Psoas muscle (tissue), 8 donors: ENCODE data around the gene CYSLTR2. TPM values are rescaled to one million over a fixed set of nuclear protein-coding genes. Genes with fewer than 3 reads are reported as not detected.

ENCODE experiments used
- ATAC-seq, 4 donors: fragments of 200-7000 bp; cut with Tn5 transposase; one replicate each; pipeline ENCODE4 v1.9.1; 2020; ENCODE audit warnings: moderate library complexity in 3 of 4, mild to moderate bottlenecking in 2 of 4
- DNase-seq, 2 donors: peaks; one replicate each; pipeline ENCODE4 v3.0.0-alpha.2; 2020
- H3K27ac ChIP-seq: fragments of 200-600 bp; one replicate; pipeline ENCODE4 v1.8.0; 2022
- H3K27me3 ChIP-seq, 3 donors: fragments of 200-600 bp in 1 of 3; one replicate each; pipeline versions ENCODE4 v1.6.1 to v1.8.0; 2013 to 2022; ENCODE audit warnings: low read length in 2 of 3, mild to moderate bottlenecking in 2 of 3, moderate library complexity in 1 of 3; ENCODE audit not compliant: insufficient read depth in 3 of 3
- H3K36me3 ChIP-seq, 2 donors: fragments of 200-600 bp in 1 of 2; one replicate each; pipeline versions ENCODE4 v1.6.1 to v1.8.0; 2013 to 2022; ENCODE audit warnings: low read depth in 1 of 2, mild to moderate bottlenecking in 1 of 2, moderate library complexity in 1 of 2; ENCODE audit not compliant: insufficient read depth in 1 of 2
- H3K4me1 ChIP-seq: fragments of 200-600 bp; one replicate; pipeline ENCODE4 v1.8.0; 2022
- H3K4me3 ChIP-seq: fragments of 200-600 bp; one replicate; pipeline ENCODE4 v1.8.0; 2022; ENCODE audit warnings: mild to moderate bottlenecking
- H3K9me3 ChIP-seq: fragments of 200-600 bp; one replicate; pipeline ENCODE4 v1.8.0; 2022
- CTCF ChIP-seq: fragments of 200-600 bp; IDR thresholded peaks from one replicate; pipeline ENCODE4 v1.8.0; 2022; ENCODE audit warnings: antibody characterized with exemption
- WGBS, 3 donors: extraction: QIAGEN DNeasy Blood & Tissue Kit; methylation state at CpG; one replicate each; pipeline versions ENCODE4 v1.1.6 to v1.1.7; 2013; 5-methylcytosine and 5-hydroxymethylcytosine counted together
- intact Hi-C, 2 donors: fragments of 100-400 bp; cut with DNase I; formaldehyde crosslinking; loops; one replicate each; pipeline versions ENCODE4 v1.11.0 to v1.14.2; 2022
- polyA plus RNA-seq, 3 donors: library from polyadenylated mRNA; stranded (reverse); fragments of 200-250 nt; gene quantifications; one replicate each; pipeline ENCODE4 v1.2.3, GENCODE V29; 2013
- total RNA-seq, 4 donors: library from RNA; stranded (reverse); fragmentation: NEBNext Ultra II Directional in 2 of 4; extraction: Animal tissue kit (Norgen Biotek cat#: 25700) in 2 of 4; gene quantifications; one replicate each; pipeline versions ENCODE4 v1.2.1 to v1.2.4, GENCODE V29; 2021 to 2023
- donor health status: healthy with polysubstance abuse.
- donor health status: DM: no; HTN: no; CAD: no; lungs with moderate emphysema.
- donor health status: Bipolar disorder and iron deficiency.
- donor health status: healthy.
- donor health status: DM: yes; HTN: yes; CAD: no.
- donor health status: DM: no; HTN: no; CAD: no.
- donor health status: DM: no; HTN: no; CAD: no.
- donor health status: DM: yes; HTN: yes; CAD: no.

The CYSLTR2 gene
- total and polyA plus RNA-seq, 7 donors, result 0.01 to 0.49 (median 0.04) TPM; not detected in 1

- H3K36me3 ChIP-seq, result no peaks in the 10 kb centered on the region
- no peaks in the 10 kb centered on the region for H3K27me3 ChIP-seq
- H3K9me3 ChIP-seq, result no peaks in the 10 kb centered on the region
- 31 to 44% (median 35%) methylated on average over 15 of the region's 15 CpGs for WGBS, 3 donors
- peak overlapping the region; percentile 53 for H3K27ac ChIP-seq
- TF ChIP-seq CTCF, result peak; percentile 47
- intact Hi-C loops, result loop anchor here in 1 of 2 donors (5.0 kb wide), 1 partner anchor 1078 kb away; no protein-coding TSS in a partner anchor
- no peak overlapping the region for H3K4me3 ChIP-seq
- peak; percentile 86 to 98 (median 96) for ATAC-seq
- DNase-seq, result peak; percentile 85 to 90
- H3K4me1 ChIP-seq, result peaks cover 4% of the 10 kb centered on the region
These were observed 96.2 kb downstream of the CYSLTR2 start for GRCh38 chr13:48749699-48750473.

DNA sequence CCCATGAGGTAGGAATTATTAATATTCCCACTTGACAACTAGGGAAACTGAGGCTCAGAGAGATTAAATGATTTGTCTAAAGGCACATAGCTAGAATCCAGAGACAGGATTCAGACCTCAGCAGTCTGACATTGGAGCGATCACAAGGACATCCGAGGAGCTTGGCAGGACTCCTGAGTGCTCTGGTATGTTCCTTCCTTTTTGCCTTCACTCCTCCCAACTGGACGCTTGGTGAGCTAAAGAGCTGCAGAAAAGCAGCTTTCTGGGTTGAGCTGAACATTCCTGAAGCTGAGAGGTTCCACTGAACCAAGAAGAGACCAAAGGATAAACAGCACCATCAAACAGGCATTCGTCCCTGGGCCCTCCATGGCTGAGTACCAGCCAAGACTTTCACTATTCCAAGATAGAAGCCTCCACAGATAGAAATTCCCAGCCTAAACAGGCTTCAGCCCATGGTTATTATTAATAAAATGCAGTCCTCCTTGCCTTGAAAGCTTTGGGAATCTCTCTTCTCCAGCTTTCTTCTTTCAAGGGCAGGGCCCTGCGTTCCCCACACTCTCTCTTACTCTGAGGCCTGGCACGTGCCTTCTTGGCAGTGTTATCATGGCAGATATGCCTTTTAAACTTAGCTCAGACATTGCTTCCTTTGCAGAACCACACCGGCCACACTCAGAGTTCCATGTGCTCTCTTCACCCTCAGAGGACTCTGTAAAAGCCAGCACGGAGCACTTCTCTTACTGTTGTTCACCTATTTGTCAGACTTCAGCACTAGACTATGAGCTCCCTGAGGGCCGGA, 97.1 kb downstream of the CYSLTR2 start:
- intact Hi-C loops, result loop anchor here in 1 of 2 donors (5.0 kb wide), 1 partner anchor 1078 kb away; no protein-coding TSS in a partner anchor
- peak overlapping the region; percentile 53 for H3K27ac ChIP-seq
- DNase-seq (peak; percentile 27 to 60), ATAC-seq (peak; percentile 39 to 80 (median 64))
- H3K4me3 ChIP-seq, result no peak overlapping the region
- no peaks in the 10 kb centered on the region for H3K9me3 ChIP-seq
- WGBS, 3 donors, result 45 to 48% (median 47%) methylated on average over 9 of the region's 9 CpGs
- peaks cover 4% of the 10 kb centered on the region for H3K4me1 ChIP-seq
- H3K27me3 ChIP-seq, result no peaks in the 10 kb centered on the region
- no peak for TF ChIP-seq CTCF
- no peaks in the 10 kb centered on the region for H3K36me3 ChIP-seq

DNA sequence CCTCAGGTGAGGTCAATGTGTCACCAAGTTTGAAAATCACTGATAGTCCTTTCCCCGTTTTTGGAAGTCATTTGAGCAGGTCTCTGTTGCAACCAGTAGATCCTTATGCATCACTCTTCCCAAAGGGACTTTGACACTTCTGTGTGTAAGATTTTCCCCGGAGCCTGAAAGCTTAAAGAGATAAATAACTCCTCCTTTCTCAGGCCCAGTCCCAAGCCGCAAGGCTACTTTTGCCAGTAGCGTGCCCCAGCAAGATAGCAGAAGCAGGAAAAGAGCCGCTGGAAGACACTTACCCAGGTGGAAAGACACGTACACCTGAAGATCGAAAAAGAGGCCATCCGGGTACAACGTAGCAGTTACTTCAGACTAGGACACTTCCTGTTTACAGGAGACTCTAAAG, 106.9 kb downstream of the CYSLTR2 start:
- TF ChIP-seq CTCF, result no peak
- Histone ChIP-seq H3K36me3 (no peaks in the 10 kb centered on the region), H3K27ac (no peak overlapping the region), H3K4me1 (no peaks in the 10 kb centered on the region), H3K9me3 (peaks cover 5% of the 10 kb centered on the region), H3K4me3 (no peak overlapping the region), H3K27me3 (no peaks in the 10 kb centered on the region)
- DNase-seq (no peak), ATAC-seq (no peak)
- WGBS, 3 donors, result 85 to 89% (median 87%) methylated on average over 9 of the region's 9 CpGs
- intact Hi-C loops, result no loop called here

Other genes with a start within 250 kb of the CYSLTR2 start
- gene LPAR6, start 240.8 kb upstream of the CYSLTR2 start, total RNA-seq, result 10 to 100 TPM in 1 of 4 donors, 1 to 10 TPM in 3; 4.1 to 11.0 (median 6.6) TPM
- 1 to 10 TPM; 5.3 to 7.5 (median 5.8) TPM for gene LPAR6, start 240.8 kb upstream of the CYSLTR2 start, polyA plus RNA-seq
- 10 to 100 TPM in 2 of 4 donors, 1 to 10 TPM in 2; 2.8 to 18.5 (median 10.3) TPM for gene RCBTB2, start 120.8 kb upstream of the CYSLTR2 start, total RNA-seq
- 1 to 10 TPM; 3.1 to 8.2 (median 3.5) TPM for gene RCBTB2, start 120.8 kb upstream of the CYSLTR2 start, polyA plus RNA-seq